Ishikawa (cell line): ENCODE data around the gene RPGRIP1.
A peak's percentile ranks its signal among the peaks of the same experiment; 100 is the strongest.

ENCODE experiments used
- CEBPB ChIP-seq: IDR thresholded peaks from 2 replicates; pipeline ENCODE4 v1.6.1; 2012
- CREB1 ChIP-seq: IDR thresholded peaks from 2 replicates; pipeline ENCODE4 v1.6.1; 2012; ENCODE audit warnings: low read depth
- EGR1 ChIP-seq: IDR thresholded peaks from 2 replicates; pipeline ENCODE4 v1.6.1; 2012
- EP300 ChIP-seq: IDR thresholded peaks from 2 replicates; pipeline ENCODE4 v1.6.1; 2012; ENCODE audit warnings: borderline replicate concordance
- FOXM1 ChIP-seq: IDR thresholded peaks from 2 replicates; pipeline ENCODE4 v1.6.1; 2012; ENCODE audit warnings: low read depth, borderline replicate concordance
- MAX ChIP-seq: IDR thresholded peaks from 2 replicates; pipeline ENCODE4 v1.6.1; 2012
- NFIC ChIP-seq: IDR thresholded peaks from 2 replicates; pipeline ENCODE4 v1.6.1; 2012
- RAD21 ChIP-seq: IDR thresholded peaks from 2 replicates; pipeline ENCODE4 v1.6.1; 2012; ENCODE audit warnings: low read depth
- REST ChIP-seq: IDR thresholded peaks from 2 replicates; pipeline ENCODE4 v1.6.1; 2012; ENCODE audit warnings: low read depth, mild to moderate bottlenecking
- TAF1 ChIP-seq: IDR thresholded peaks from 2 replicates; pipeline ENCODE4 v1.6.1; 2012; ENCODE audit warnings: low read depth, mild to moderate bottlenecking
- TCF12 ChIP-seq: IDR thresholded peaks from 2 replicates; pipeline ENCODE4 v1.6.1; 2012; ENCODE audit warnings: low read depth
- TEAD4 ChIP-seq: IDR thresholded peaks from 2 replicates; pipeline ENCODE4 v1.6.1; 2012
- USF1 ChIP-seq: IDR thresholded peaks from 2 replicates; pipeline ENCODE4 v1.6.1; 2012
- YY1 ChIP-seq: IDR thresholded peaks from 2 replicates; pipeline ENCODE4 v1.6.1; 2012; ENCODE audit warnings: low read depth
- ZBTB7A ChIP-seq: IDR thresholded peaks from 2 replicates; pipeline ENCODE4 v1.6.1; 2012; ENCODE audit warnings: low read depth

Gene RPGRIP1

GRCh38 chr14:21309956-21310355 lies 30.1 kb downstream of the RPGRIP1 start:
- TF ChIP-seq FOXM1 (no peak), CEBPB (no peak), EP300 (no peak), TCF12 (no peak), CREB1 (no peak), MAX (no peak), YY1 (no peak), TAF1 (no peak)

GRCh38 chr14:21311614-21312013 lies 31.7 kb downstream of the RPGRIP1 start:
- TF ChIP-seq REST (no peak), RAD21 (no peak), USF1 (no peak), EP300 (no peak), TCF12 (no peak), NFIC (no peak), YY1 (no peak), TAF1 (no peak), TEAD4 (no peak), CEBPB (no peak), CREB1 (no peak), ZBTB7A (no peak), EGR1 (no peak)

GRCh38 chr14:21313512-21313911 lies 33.6 kb downstream of the RPGRIP1 start:
- TF ChIP-seq CEBPB (no peak), USF1 (no peak), TEAD4 (no peak), REST (no peak), FOXM1 (no peak), TCF12 (no peak), EGR1 (no peak), ZBTB7A (no peak), RAD21 (no peak), YY1 (no peak), NFIC (no peak), MAX (no peak), EP300 (no peak), CREB1 (no peak), TAF1 (no peak)

- TF ChIP-seq TEAD4 (no peak), REST (peak; percentile 26; the same call in 1 of the 2 replicates), USF1 (no peak), ZBTB7A (no peak), MAX (no peak), RAD21 (no peak)
These were observed 37.5 kb downstream of the RPGRIP1 start for GRCh38 chr14:21317398-21317797.
